OCI-LY1 (cell line): Measurements from ENCODE around the gene SOCS4.

ENCODE experiments used
- H2AFZ ChIP-seq: fragments of 200-600 bp; sonication (generic), shearing (Covaris generic); 2 replicates; pipeline ENCODE4 v1.6.0; 2014; ENCODE audit warnings: antibody characterized with exemption, mild to moderate bottlenecking, low read length
- H3F3A ChIP-seq: fragments of 200-600 bp; sonication (generic), shearing (Covaris generic); 2 replicates; pipeline ENCODE4 v1.6.0; 2014; ENCODE audit warnings: mild to moderate bottlenecking, antibody characterized with exemption, low read length, moderate library complexity; ENCODE audit not compliant: insufficient read depth
- H3K27ac ChIP-seq: fragments of 200-600 bp; sonication (generic); 2 replicates; pipeline ENCODE4 v1.5.1; 2014; ENCODE audit warnings: low read length, mixed run types, mild to moderate bottlenecking, low read depth; ENCODE audit not compliant: poor library complexity, severe bottlenecking
- H3K27me3 ChIP-seq: fragments of 200-600 bp; sonication (generic); 2 replicates; pipeline ENCODE4 v1.6.0; 2014; ENCODE audit warnings: antibody characterized with exemption, mild to moderate bottlenecking, low read length, moderate library complexity; ENCODE audit not compliant: insufficient read depth
- H3K36me3 ChIP-seq: fragments of 200-600 bp; sonication (generic); 2 replicates; pipeline ENCODE4 v1.6.1; 2014; ENCODE audit warnings: mild to moderate bottlenecking, antibody characterized with exemption, low read length, moderate library complexity, mixed read lengths; ENCODE audit not compliant: insufficient read depth
- H3K4me1 ChIP-seq: fragments of 200-600 bp; sonication (generic); 2 replicates; pipeline ENCODE4 v1.5.1; 2014; ENCODE audit warnings: mild to moderate bottlenecking, low read length, moderate library complexity; ENCODE audit not compliant: insufficient read depth, severe bottlenecking
- H3K4me2 ChIP-seq: fragments of 200-600 bp; sonication (generic), shearing (Covaris generic); 2 replicates; pipeline ENCODE4 v1.6.1; 2014; ENCODE audit warnings: low read length
- H3K4me3 ChIP-seq: fragments of 200-600 bp; sonication (generic); 2 replicates; pipeline ENCODE4 v1.5.1; 2014; ENCODE audit warnings: low read length, low read depth, mild to moderate bottlenecking, mixed read lengths; ENCODE audit not compliant: poor library complexity, severe bottlenecking
- H3K79me2 ChIP-seq: fragments of 200-600 bp; shearing (Covaris generic); 2 replicates; pipeline ENCODE4 v1.6.1; 2016; ENCODE audit warnings: mixed run types, low read length, mixed read lengths; ENCODE audit not compliant: insufficient read depth
- H3K9ac ChIP-seq: fragments of 200-600 bp; sonication (generic), shearing (Covaris generic); 2 replicates; pipeline ENCODE4 v1.6.1; 2014; ENCODE audit warnings: mild to moderate bottlenecking, low read length, mixed read lengths
- H3K9me2 ChIP-seq: fragments of 200-600 bp; sonication (generic), shearing (Covaris generic); 2 replicates; pipeline ENCODE4 v1.6.1; 2014; ENCODE audit warnings: low read depth, mild to moderate bottlenecking, low read length, mixed read lengths
- H3K9me3 ChIP-seq: fragments of 200-600 bp; shearing (Covaris generic); 2 replicates; pipeline ENCODE4 v1.6.1; 2014; ENCODE audit warnings: low read length, mixed read lengths
- H4K20me1 ChIP-seq: fragments of 200-600 bp; sonication (generic), shearing (Covaris generic); 2 replicates; pipeline ENCODE4 v1.6.0; 2016; ENCODE audit warnings: mild to moderate bottlenecking, low read length; ENCODE audit not compliant: insufficient read depth
- EZH2 ChIP-seq: fragments of 200-600 bp; sonication (generic), shearing (Covaris generic); IDR thresholded peaks from 2 replicates; pipeline ENCODE4 v1.8.0; 2017; ENCODE audit warnings: borderline replicate concordance, mixed run types, mild to moderate bottlenecking, antibody characterized with exemption, low read length, moderate library complexity, mixed read lengths
- TF ChIP-seq, protein P1 (sequence below): fragments of 200-600 bp; sonication (generic), shearing (Covaris generic); IDR thresholded peaks from 2 replicates; pipeline ENCODE4 v1.5.1; 2017; ENCODE audit warnings: mild to moderate bottlenecking, antibody characterized with exemption, low read length, moderate library complexity, mixed read lengths

Gene SOCS4

DNA sequence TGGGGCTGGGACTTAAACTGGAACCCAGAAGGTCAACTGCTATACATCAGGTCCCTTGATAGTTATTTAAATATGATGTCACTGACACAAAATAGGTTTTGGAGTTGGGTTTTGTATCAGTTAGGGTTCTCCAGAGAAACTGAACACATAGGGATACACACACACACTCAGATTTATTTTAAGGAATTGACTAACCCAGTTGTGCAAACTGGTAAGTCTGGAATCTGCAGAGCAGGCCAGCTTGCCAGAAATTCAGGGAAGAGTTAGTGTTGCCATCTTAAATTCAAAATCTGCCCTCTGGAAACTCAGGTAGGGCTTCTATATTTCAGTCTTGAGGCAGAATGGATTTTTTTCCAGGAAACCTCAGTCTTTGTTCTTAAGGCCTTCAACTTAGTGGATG lies 61.3 kb downstream of the SOCS4 start:
- Histone ChIP-seq H3K4me1 (peaks cover 3% of the 10 kb centered on the region), H3K4me2 (no peak overlapping the region), H3F3A (no peaks in the 10 kb centered on the region), H3K9me2 (no peaks in the 10 kb centered on the region), H3K79me2 (no peaks in the 10 kb centered on the region), H3K27me3 (no peaks in the 10 kb centered on the region), H2AFZ (no peak overlapping the region), H3K9ac (no peak overlapping the region), H3K4me3 (no peak overlapping the region), H4K20me1 (no peaks in the 10 kb centered on the region), H3K36me3 (no peaks in the 10 kb centered on the region; the same call in 1 of the 2 replicates), H3K9me3 (no peaks in the 10 kb centered on the region), H3K27ac (no peak overlapping the region)
- no peak for TF ChIP-seq EZH2
- TF ChIP-seq, protein P1, sequence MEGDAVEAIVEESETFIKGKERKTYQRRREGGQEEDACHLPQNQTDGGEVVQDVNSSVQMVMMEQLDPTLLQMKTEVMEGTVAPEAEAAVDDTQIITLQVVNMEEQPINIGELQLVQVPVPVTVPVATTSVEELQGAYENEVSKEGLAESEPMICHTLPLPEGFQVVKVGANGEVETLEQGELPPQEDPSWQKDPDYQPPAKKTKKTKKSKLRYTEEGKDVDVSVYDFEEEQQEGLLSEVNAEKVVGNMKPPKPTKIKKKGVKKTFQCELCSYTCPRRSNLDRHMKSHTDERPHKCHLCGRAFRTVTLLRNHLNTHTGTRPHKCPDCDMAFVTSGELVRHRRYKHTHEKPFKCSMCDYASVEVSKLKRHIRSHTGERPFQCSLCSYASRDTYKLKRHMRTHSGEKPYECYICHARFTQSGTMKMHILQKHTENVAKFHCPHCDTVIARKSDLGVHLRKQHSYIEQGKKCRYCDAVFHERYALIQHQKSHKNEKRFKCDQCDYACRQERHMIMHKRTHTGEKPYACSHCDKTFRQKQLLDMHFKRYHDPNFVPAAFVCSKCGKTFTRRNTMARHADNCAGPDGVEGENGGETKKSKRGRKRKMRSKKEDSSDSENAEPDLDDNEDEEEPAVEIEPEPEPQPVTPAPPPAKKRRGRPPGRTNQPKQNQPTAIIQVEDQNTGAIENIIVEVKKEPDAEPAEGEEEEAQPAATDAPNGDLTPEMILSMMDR = no peak

DNA sequence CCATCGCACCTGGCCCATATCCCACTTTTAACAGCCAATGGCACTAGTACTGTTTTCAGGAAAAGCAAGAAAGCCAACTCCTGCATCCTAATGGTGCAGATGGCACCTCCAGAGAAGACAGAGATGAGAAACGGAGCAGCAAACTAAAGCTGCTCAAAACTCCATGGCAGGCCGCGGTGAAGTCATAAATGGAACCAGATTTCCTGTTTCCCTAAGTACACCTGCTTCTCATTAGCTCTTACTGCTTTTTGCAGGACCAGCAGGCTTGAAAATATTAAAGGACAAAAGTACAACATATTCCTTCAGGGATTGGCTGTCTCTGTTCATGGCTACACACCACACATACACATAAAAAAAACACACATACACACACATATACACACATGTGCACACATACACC lies 65.3 kb downstream of the SOCS4 start:
- Histone ChIP-seq H4K20me1 (no peaks in the 10 kb centered on the region), H3K4me1 (peaks cover 8% of the 10 kb centered on the region), H3K4me3 (no peak overlapping the region), H3K9me3 (no peaks in the 10 kb centered on the region), H3F3A (no peaks in the 10 kb centered on the region), H3K27ac (no peak overlapping the region), H3K27me3 (no peaks in the 10 kb centered on the region), H3K9me2 (no peaks in the 10 kb centered on the region), H2AFZ (no peak overlapping the region), H3K9ac (no peak overlapping the region), H3K36me3 (no peaks in the 10 kb centered on the region), H3K79me2 (no peaks in the 10 kb centered on the region), H3K4me2 (no peak overlapping the region)
- TF ChIP-seq, protein P1 = no peak
- no peak for TF ChIP-seq EZH2

GRCh38 chr14:55094292-55095157 lies 67.5 kb downstream of the SOCS4 start:
- TF ChIP-seq EZH2 = no peak
- TF ChIP-seq, protein P1 = no peak
- H3K9me2 ChIP-seq = no peaks in the 10 kb centered on the region
- H3K36me3 ChIP-seq = no peaks in the 10 kb centered on the region
- no peak overlapping the region for H3K27ac ChIP-seq
- no peak overlapping the region for H3K9ac ChIP-seq
- no peaks in the 10 kb centered on the region for H3F3A ChIP-seq
- H3K27me3 ChIP-seq = no peaks in the 10 kb centered on the region
- no peaks in the 10 kb centered on the region for H4K20me1 ChIP-seq
- no peaks in the 10 kb centered on the region for H3K79me2 ChIP-seq
- H3K4me3 ChIP-seq = no peak overlapping the region
- H3K9me3 ChIP-seq = no peaks in the 10 kb centered on the region
- H2AFZ ChIP-seq = no peak overlapping the region
- H3K4me1 ChIP-seq = peaks cover 25% of the 10 kb centered on the region
- H3K4me2 ChIP-seq = no peak overlapping the region
